HG03045 (cell line): ENCODE data around the gene SLC7A10.
"Not testable (repeated sequence)": the region's sequence is repeated elsewhere in the genome, so short reads cannot be mapped to it uniquely, and the experiment has no call there.

Experiments used
- ATAC-seq: cut with Tn5 transposase; IDR thresholded peaks from one replicate; pipeline ENCODE4 v1.9.1; 2021; ENCODE audit warnings: mild to moderate bottlenecking, moderate library complexity; ENCODE audit not compliant: unreplicated experiment

Gene SLC7A10

GRCh38 chr19:33204136-33204973, 21.3 kb downstream of the SLC7A10 start:
- ATAC-seq, result no peak

- no peak for ATAC-seq
These were observed 22.1 kb downstream of the SLC7A10 start for GRCh38 chr19:33203529-33203928.

- ATAC-seq, result no peak
These were observed 22.8 kb downstream of the SLC7A10 start for GRCh38 chr19:33202546-33203507.

- ATAC-seq, result no peak
These were observed 23.6 kb downstream of the SLC7A10 start for GRCh38 chr19:33201886-33202545.

GRCh38 chr19:33201473-33201872, 24.2 kb downstream of the SLC7A10 start:
- no peak for ATAC-seq

GRCh38 chr19:33199441-33200265, 26.0 kb downstream of the SLC7A10 start:
- ATAC-seq, result no peak

GRCh38 chr19:33198169-33198568, 27.5 kb downstream of the SLC7A10 start:
- ATAC-seq, result no peak

GRCh38 chr19:33197591-33198000, 28.1 kb downstream of the SLC7A10 start:
- no peak for ATAC-seq

- ATAC-seq, result no peak
These were observed 29.0 kb downstream of the SLC7A10 start for GRCh38 chr19:33196446-33197193.

GRCh38 chr19:33195645-33196347, 29.9 kb downstream of the SLC7A10 start:
- ATAC-seq, result no peak

- ATAC-seq, result no peak
These were observed 30.6 kb downstream of the SLC7A10 start for GRCh38 chr19:33194886-33195644.

GRCh38 chr19:33194532-33194885, 31.1 kb downstream of the SLC7A10 start:
- ATAC-seq, result no peak

- ATAC-seq, result no peak
These were observed 31.7 kb downstream of the SLC7A10 start, which contains the start of gene LRP3 for GRCh38 chr19:33193865-33194362. Gene LRP3, plus strand, starts transcription at chr19:33194330. Its CDS starts 456 bp downstream, at chr19:33194786.

- no peak for ATAC-seq
These were observed 32.3 kb downstream of the SLC7A10 start for GRCh38 chr19:33193269-33193864.

GRCh38 chr19:33192010-33192409, 33.6 kb downstream of the SLC7A10 start:
- no peak for ATAC-seq

- no peak for ATAC-seq
These were observed 34.1 kb downstream of the SLC7A10 start for GRCh38 chr19:33191501-33191900.

- ATAC-seq, result not testable (repeated sequence)
These were observed 34.6 kb downstream of the SLC7A10 start for GRCh38 chr19:33191092-33191491.

- ATAC-seq, result no peak
These were observed 36.2 kb downstream of the SLC7A10 start for GRCh38 chr19:33189453-33189852.
